Stimulated activated CD4-positive, alpha-beta T cell treated with anti-CD3 and anti-CD28 coated beads, Interleukin-15, amount 100 ng/mL, for 1 hour (primary cell): ENCODE measurements around the gene LTBP2.

Source experiments
- DNase-seq, 2 donors: peaks; one replicate each; pipeline ENCODE4 v3.0.0-alpha.2; 2020; ENCODE audit warnings: low read depth in 1 of 2, low spot score in 1 of 2

The LTBP2 gene

GRCh38 chr14:74491956-74492775 is 119.9 kb downstream of the LTBP2 start:
- DNase-seq: no peak

- no peak for DNase-seq
Observed at GRCh38 chr14:74490486-74490885, 121.6 kb downstream of the LTBP2 start.

- no peak for DNase-seq
Observed at GRCh38 chr14:74488786-74489397, 123.1 kb downstream of the LTBP2 start.

GRCh38 chr14:74486164-74486563 is 125.9 kb downstream of the LTBP2 start:
- no peak for DNase-seq

- DNase-seq: no peak
Observed at GRCh38 chr14:74483321-74483720, 128.7 kb downstream of the LTBP2 start.

GRCh38 chr14:74482571-74482970 is 129.5 kb downstream of the LTBP2 start:
- DNase-seq: no peak

GRCh38 chr14:74480046-74480445 is 132.0 kb downstream of the LTBP2 start:
- DNase-seq: no peak

- DNase-seq: no peak
Observed at GRCh38 chr14:74478996-74479635, 132.9 kb downstream of the LTBP2 start.

- DNase-seq: no peak
Observed at GRCh38 chr14:74476607-74477006, 135.4 kb downstream of the LTBP2 start.

GRCh38 chr14:74476107-74476506 is 135.9 kb downstream of the LTBP2 start:
- DNase-seq: no peak

- no peak for DNase-seq
Observed at GRCh38 chr14:74475678-74476077, 136.4 kb downstream of the LTBP2 start.

- DNase-seq: no peak
Observed at GRCh38 chr14:74474376-74474775, 137.7 kb downstream of the LTBP2 start.

GRCh38 chr14:74472601-74473000 is 139.4 kb downstream of the LTBP2 start:
- DNase-seq: no peak

GRCh38 chr14:74469548-74470518 is 142.2 kb downstream of the LTBP2 start:
- DNase-seq: no peak

GRCh38 chr14:74468513-74468912 is 143.5 kb downstream of the LTBP2 start:
- DNase-seq: no peak

- no peak for DNase-seq
Observed at GRCh38 chr14:74465335-74465734, 146.7 kb downstream of the LTBP2 start.

GRCh38 chr14:74464785-74465184 is 147.3 kb downstream of the LTBP2 start:
- DNase-seq: no peak

GRCh38 chr14:74463697-74464096 is 148.3 kb downstream of the LTBP2 start:
- no peak for DNase-seq

GRCh38 chr14:74462993-74463392 is 149.0 kb downstream of the LTBP2 start:
- DNase-seq: no peak

GRCh38 chr14:74459976-74460375 is 152.1 kb downstream of the LTBP2 start:
- DNase-seq: no peak

- DNase-seq: no peak
Observed at GRCh38 chr14:74459289-74459946, 152.6 kb downstream of the LTBP2 start.
